C4-2B (cell line): ENCODE data around the gene ITGBL1.

Experiments used
- CTCF ChIP-seq: fragments of 450-650 bp; conservative IDR thresholded peaks from 2 replicates; pipeline ENCODE4 v1.5.1; 2017; ENCODE audit warnings: mild to moderate bottlenecking
- ZFX ChIP-seq: fragments of 450-650 bp; IDR thresholded peaks from 2 replicates; pipeline ENCODE4 v1.6.1; 2017

DNA sequence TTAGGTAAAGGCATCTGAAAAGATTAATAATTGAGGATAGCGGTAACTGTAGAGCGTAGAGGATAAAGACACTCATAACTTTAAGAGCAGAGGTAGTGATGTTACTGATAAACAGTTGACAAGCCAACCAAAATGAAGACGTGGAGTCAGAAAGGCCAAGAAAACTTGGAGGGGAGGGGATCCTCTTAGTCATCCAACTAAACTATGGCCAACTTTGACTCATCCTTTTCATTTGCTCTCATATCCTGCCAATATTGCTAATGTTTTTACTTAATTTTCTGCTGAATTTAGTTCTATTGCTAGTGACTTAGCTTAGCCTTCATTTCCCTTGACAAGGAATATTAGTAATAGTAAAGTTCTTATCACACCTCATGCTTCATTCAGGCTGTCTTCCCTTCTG is 13.4 kb downstream of the ITGBL1 start:
- TF ChIP-seq CTCF (no peak), ZFX (no peak)
